ENCODE results near the gene NFATC2IP.

The NFATC2IP gene

DNA sequence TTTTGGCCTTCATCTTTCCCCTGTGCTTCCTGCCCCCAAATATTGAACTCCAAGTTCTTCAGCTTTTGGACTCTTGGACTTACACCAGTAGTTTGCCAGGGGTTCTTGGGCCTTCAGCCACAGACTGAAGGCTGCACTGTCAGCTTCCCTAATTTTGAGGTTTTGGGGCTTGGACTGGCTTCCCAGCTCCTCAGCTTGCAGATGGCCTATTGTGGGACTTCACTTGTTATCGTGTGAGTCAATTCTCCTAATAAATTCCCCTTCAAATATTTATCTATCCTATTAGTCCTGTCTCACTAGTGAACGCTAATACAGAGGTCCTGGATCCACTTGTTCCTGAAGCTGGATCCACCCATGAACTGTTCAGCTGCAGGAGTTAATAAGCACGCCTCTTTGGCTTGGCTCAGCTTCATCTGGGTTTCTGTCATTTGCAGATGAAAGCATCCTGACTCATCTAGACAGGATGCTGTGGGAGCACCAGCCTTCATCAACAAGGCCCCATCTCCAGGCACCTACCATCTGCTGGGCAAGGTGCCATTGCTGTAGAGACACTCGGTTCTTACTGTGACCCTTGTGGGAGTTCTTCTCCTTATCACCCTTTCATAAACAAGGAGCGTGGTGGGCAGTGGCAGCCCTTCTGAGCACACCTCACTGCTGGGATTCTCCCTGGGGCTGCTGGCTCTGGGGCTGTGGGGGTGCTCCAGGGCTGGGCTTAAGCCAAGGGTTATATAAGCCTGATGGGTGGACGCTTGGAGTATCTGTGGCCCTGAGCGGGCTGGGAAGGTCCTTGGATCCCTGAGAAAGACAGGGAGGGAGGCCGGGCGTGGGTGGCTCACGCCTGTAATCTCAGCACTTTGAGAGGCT, 57.2 kb downstream of the NFATC2IP start:
- DNase-seq, result no peak

- no peak for DNase-seq
These were observed 58.5 kb downstream of the NFATC2IP start for GRCh38 chr16:29009050-29009837.

GRCh38 chr16:29009838-29010166, 59.1 kb downstream of the NFATC2IP start:
- DNase-seq, result no peak

DNA sequence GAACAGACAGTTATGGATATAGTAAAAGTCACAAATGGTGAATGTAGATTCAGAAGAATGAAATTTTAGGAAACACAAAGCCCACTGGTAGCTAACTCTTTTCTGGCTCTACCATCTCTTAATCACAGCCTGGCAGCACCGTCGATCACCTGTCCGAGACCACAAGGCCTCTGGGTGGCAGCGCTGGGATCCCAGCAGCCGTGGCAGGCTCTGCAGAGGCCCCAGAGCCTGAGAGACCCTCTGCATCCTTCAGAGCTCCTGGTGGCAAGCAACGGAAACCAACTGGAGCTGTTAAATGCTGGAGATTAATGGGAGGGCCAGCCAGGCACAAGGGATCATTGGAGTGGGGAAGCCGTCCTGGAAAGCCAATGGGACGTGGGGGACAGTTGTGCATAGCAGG, 60.4 kb downstream of the NFATC2IP start:
- no peak for DNase-seq

GRCh38 chr16:29011851-29012250, 61.1 kb downstream of the NFATC2IP start:
- no peak for DNase-seq

DNA sequence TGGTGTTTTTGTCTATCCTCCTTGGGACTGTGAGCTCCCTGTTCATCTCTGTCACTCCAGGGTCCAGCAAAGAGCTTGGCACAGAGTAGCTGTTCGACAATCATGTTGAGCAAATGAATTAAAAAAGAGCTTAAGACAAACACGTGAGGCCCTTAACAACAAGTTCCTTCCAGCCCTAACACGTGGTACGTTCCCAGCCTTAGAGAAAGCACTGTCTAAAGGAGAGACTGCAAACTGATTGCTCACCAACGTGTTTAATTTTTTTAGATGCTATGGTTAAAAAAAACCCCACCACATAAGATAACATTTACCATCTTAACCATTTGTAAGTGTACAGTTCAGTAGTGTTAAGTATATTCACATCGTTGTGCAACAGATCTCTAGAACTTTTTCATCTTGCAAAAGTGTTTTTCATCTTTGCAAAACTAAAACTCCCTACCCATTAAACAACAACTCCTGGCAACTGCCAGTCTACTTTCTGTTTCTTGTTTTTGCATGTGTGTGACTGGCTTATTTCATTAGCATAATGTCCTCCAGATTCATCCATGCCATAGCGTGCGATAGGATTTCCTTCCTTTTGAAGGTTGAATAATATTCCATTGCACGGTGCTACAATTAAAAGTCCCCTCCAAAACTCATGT, 62.3 kb downstream of the NFATC2IP start:
- DNase-seq, result no peak

DNA sequence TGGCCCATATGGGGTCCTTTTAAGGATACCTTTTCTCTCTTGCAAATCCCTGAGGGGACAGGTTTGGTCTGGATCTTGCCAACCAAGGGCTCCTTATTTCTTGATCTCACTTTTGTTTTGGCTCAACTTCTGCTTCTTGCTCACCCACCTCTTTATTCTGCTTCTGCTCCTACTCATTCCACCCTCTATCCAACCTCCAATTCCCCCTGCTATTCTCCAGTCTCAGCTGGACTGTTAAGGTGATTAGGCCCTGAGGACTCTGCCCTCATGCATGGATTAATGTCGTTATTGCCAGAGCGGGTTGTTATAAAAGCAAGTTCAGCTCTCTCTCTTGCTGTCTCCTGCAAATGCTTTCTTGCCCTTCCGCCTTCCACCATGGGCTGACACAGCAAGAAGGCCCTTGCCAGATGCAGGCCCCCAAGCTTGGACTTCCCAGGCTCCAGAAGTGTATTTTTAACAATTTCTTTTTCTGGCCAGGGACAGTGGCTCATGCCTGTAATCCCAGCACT, 63.9 kb downstream of the NFATC2IP start:
- DNase-seq, result no peak

Measured in NCI-H1436 treated with DMSO at 0.1 percent for 48 hours (cell line).